ENCODE measurements around the gene NDEL1. TPM values are rescaled to one million over a fixed set of nuclear protein-coding genes. Genes with fewer than 3 reads are reported as not detected.

Gene NDEL1
- total and polyA plus RNA-seq, 9 of the 15 experiments (the other 6 are each of a cell fraction or from before 2014, with no cell fraction given) = 0.86 to 30.5 (median 22.7) TPM

GRCh38 chr17:8500609-8501008 lies 64.9 kb downstream of the NDEL1 start:
- ChIA-PET POLR2A (interaction anchor here (0.5 kb wide), 1 partner anchor 32 kb away, joined by 3 read pairs; no protein-coding TSS in a partner anchor), CTCF (ENCODE audit: low intra/inter-chr PET ratio) (no interaction called here)
- intact Hi-C loops (cut with micrococcal nuclease) = loop anchor here (10.0 kb wide), 1 partner anchor 244 kb away; the partner anchor contains the start of gene CCDC42
- TF ChIP-seq ZZZ3 (IDR thresholded peaks at IDR 0.05) (no peak), POLR2AphosphoS5 (IDR thresholded peaks at IDR 0.05; ENCODE audit: control insufficient read depth, insufficient read depth, low read depth, low read length) (no peak)
- no peak for DNase-seq (ENCODE audit: extremely low read depth in 1 of 4, low spot score in 3 of 4)
- peaks cover 75% of the 10 kb centered on the region for H3K36me3 ChIP-seq (ENCODE audit: control insufficient read depth, insufficient read depth, low read length)
- ATAC-seq = no peak
- H3K4me1 ChIP-seq (replicated peaks in 1 of 2; ENCODE audit: control insufficient read depth in 2 of 2, insufficient read depth in 2 of 2, low read length in 2 of 2) = no peaks in the 10 kb centered on the region
- H3K4me2 ChIP-seq (ENCODE audit: insufficient read depth, low read length) = no peak overlapping the region
- no peaks in the 10 kb centered on the region for H4K20me1 ChIP-seq (replicated peaks; ENCODE audit: control insufficient read depth, insufficient read depth, low read length)
- in situ Hi-C loops (cut with MboI) = no loop called here
- no peaks in the 10 kb centered on the region for H3K79me2 ChIP-seq (ENCODE audit: control insufficient read depth, insufficient read depth, low read length)
- no peaks in the 10 kb centered on the region for H3K9me1 ChIP-seq (ENCODE audit: control insufficient read depth, insufficient read depth, low read length)
- no peaks in the 10 kb centered on the region for H3K9me3 ChIP-seq (replicated peaks; ENCODE audit: control insufficient read depth, insufficient read depth, low read depth, low read length)
- FAIRE-seq = no peak
- H3K27ac ChIP-seq (ENCODE audit: extremely low read depth, low read depth, low read length) = no peak overlapping the region
- H3K4me3 ChIP-seq = no peak overlapping the region
- H3K27me3 ChIP-seq (ENCODE audit: control insufficient read depth in 2 of 2, insufficient read depth in 2 of 2, low read length in 2 of 2) = no peaks in the 10 kb centered on the region
- no TSS peak for BruUV-seq (replicated peaks)
- H3K9ac ChIP-seq (ENCODE audit: insufficient read depth in 1 of 2, low read depth in 2 of 2, low read length in 2 of 2) = no peak overlapping the region; a peak in 2 of 4 replicates
- H2AFZ ChIP-seq (ENCODE audit: low read depth, low read length) = no peak overlapping the region
- WGBS (ENCODE audit: insufficient coverage, low coverage, missing lambda C conversion rate) = 98% methylated on average over 5 of the region's 8 CpGs

- BruUV-seq (replicated peaks) = no TSS peak
- 73% methylated on average over 6 of the region's 6 CpGs for WGBS (ENCODE audit: insufficient coverage, low coverage, missing lambda C conversion rate)
- H4K20me1 ChIP-seq (replicated peaks; ENCODE audit: control insufficient read depth, insufficient read depth, low read length) = no peaks in the 10 kb centered on the region
- H3K9ac ChIP-seq (ENCODE audit: insufficient read depth in 1 of 2, low read depth in 2 of 2, low read length in 2 of 2) = no peak overlapping the region
- ATAC-seq (no peak), FAIRE-seq (no peak), DNase-seq (ENCODE audit: extremely low read depth in 1 of 4, low spot score in 3 of 4) (no peak)
- in situ Hi-C loops (cut with MboI) = no loop called here
- H3K36me3 ChIP-seq (ENCODE audit: control insufficient read depth, insufficient read depth, low read length) = peaks cover 79% of the 10 kb centered on the region
- ChIA-PET POLR2A (interaction anchor here (0.5 to 1.1 kb wide), 2 partner anchors 10 to 11 kb away, joined by 3 to 4 read pairs; no protein-coding TSS in a partner anchor), CTCF (ENCODE audit: low intra/inter-chr PET ratio) (no interaction called here)
- no peaks in the 10 kb centered on the region for H3K27me3 ChIP-seq (ENCODE audit: control insufficient read depth in 2 of 2, insufficient read depth in 2 of 2, low read length in 2 of 2)
- H3K79me2 ChIP-seq (ENCODE audit: control insufficient read depth, insufficient read depth, low read length) = no peaks in the 10 kb centered on the region
- no peak overlapping the region for H3K4me3 ChIP-seq
- H2AFZ ChIP-seq (ENCODE audit: low read depth, low read length) = no peak overlapping the region
- H3K27ac ChIP-seq (ENCODE audit: extremely low read depth, low read depth, low read length) = no peak overlapping the region
- H3K9me3 ChIP-seq (replicated peaks; ENCODE audit: control insufficient read depth, insufficient read depth, low read depth, low read length) = no peaks in the 10 kb centered on the region
- H3K4me2 ChIP-seq (ENCODE audit: insufficient read depth, low read length) = no peak overlapping the region
- H3K9me1 ChIP-seq (ENCODE audit: control insufficient read depth, insufficient read depth, low read length) = no peaks in the 10 kb centered on the region
- intact Hi-C loops (cut with micrococcal nuclease) = loop anchor here (10.0 kb wide), 1 partner anchor 243 kb away; the partner anchor contains the start of gene CCDC42
- no peaks in the 10 kb centered on the region for H3K4me1 ChIP-seq (replicated peaks in 1 of 2; ENCODE audit: control insufficient read depth in 2 of 2, insufficient read depth in 2 of 2, low read length in 2 of 2)
- TF ChIP-seq MEF2D (tag; conservative IDR thresholded peaks at IDR 0.05; ENCODE audit: low read depth) (no peak), HOMEZ (CRISPR knock-in tag; IDR thresholded peaks at IDR 0.05) (no peak), THAP12 (CRISPR knock-in tag; IDR thresholded peaks at IDR 0.05) (no peak), THRA (IDR thresholded peaks at IDR 0.05) (no peak), SNAPC5 (CRISPR knock-in tag; IDR thresholded peaks at IDR 0.05) (no peak), FOSL1 (tag; conservative IDR thresholded peaks at IDR 0.05) (no peak)
These were observed 66.4 kb downstream of the NDEL1 start for GRCh38 chr17:8502126-8502525.

All from K562 (cell line).